Liver (tissue), 9 donors: ENCODE results near the gene IRF2BP2. TPM values are rescaled to one million over a fixed set of nuclear protein-coding genes. Genes with fewer than 3 reads are reported as not detected.

ENCODE experiments used
- DNase-seq: peaks from one replicate; pipeline ENCODE4 v3.0.0-alpha.2; 2017; ENCODE audit warnings: low spot score
- H3K27ac ChIP-seq, 2 donors: one replicate each; pipeline ENCODE4 v1.7.0; 2013; ENCODE audit warnings: inconsistent platforms in 2 of 2, low read length in 2 of 2, control low read depth in 1 of 2, low read depth in 1 of 2, mild to moderate bottlenecking in 1 of 2
- H3K27me3 ChIP-seq, 4 donors: one replicate each; pipeline versions ENCODE4 v1.6.1 to v1.7.0; 2013; ENCODE audit warnings: low read length in 3 of 4, inconsistent platforms in 1 of 4, mild to moderate bottlenecking in 1 of 4, moderate library complexity in 1 of 4; ENCODE audit not compliant: control insufficient read depth in 4 of 4, insufficient read depth in 4 of 4
- H3K36me3 ChIP-seq, 4 donors: one replicate each; pipeline versions ENCODE4 v1.6.1 to v1.7.0; 2013; ENCODE audit warnings: low read length in 3 of 4, mild to moderate bottlenecking in 3 of 4, low read depth in 1 of 4, moderate library complexity in 1 of 4; ENCODE audit not compliant: control insufficient read depth in 4 of 4, insufficient read depth in 3 of 4
- H3K4me1 ChIP-seq, 4 donors: one replicate each; pipeline versions ENCODE4 v1.6.1 to v1.7.0; 2013; ENCODE audit warnings: low read length in 3 of 4, mild to moderate bottlenecking in 3 of 4, moderate library complexity in 1 of 4; ENCODE audit not compliant: control insufficient read depth in 4 of 4, insufficient read depth in 4 of 4
- H3K4me3 ChIP-seq, 3 donors: one replicate each; pipeline versions ENCODE4 v1.6.1 to v1.7.0; 2013; ENCODE audit warnings: low read length in 3 of 3, control low read depth in 1 of 3, low read depth in 1 of 3, mild to moderate bottlenecking in 1 of 3
- H3K9ac ChIP-seq, 2 donors: one replicate each; pipeline ENCODE4 v1.7.0; 2013; ENCODE audit warnings: low read length in 2 of 2, mild to moderate bottlenecking in 2 of 2, moderate library complexity in 2 of 2, control low read depth in 1 of 2, low read depth in 1 of 2
- H3K9me3 ChIP-seq, 4 donors: one replicate each; pipeline versions ENCODE4 v1.6.1 to v1.7.0; 2013; ENCODE audit warnings: low read length in 3 of 4; ENCODE audit not compliant: control insufficient read depth in 4 of 4
- ATF3 ChIP-seq: IDR thresholded peaks from 2 replicates; pipeline ENCODE4 v1.6.1; 2016; ENCODE audit warnings: antibody characterized with exemption
- CTCF ChIP-seq: fragments of 150-350 bp; IDR thresholded peaks from 2 replicates; pipeline ENCODE4 v1.5.1; 2017; ENCODE audit warnings: improper control_type of control experiment, low read depth, low read length; ENCODE audit not compliant: missing input control
- EGR1 ChIP-seq, 2 donors: IDR thresholded peaks; 2 replicates each; pipeline ENCODE4 v1.6.1; 2016 to 2018; ENCODE audit warnings: antibody characterized with exemption in 2 of 2, low read depth in 2 of 2
- FOXA1 ChIP-seq: IDR thresholded peaks from 2 replicates; pipeline ENCODE4 v1.6.1; 2016; ENCODE audit warnings: antibody characterized with exemption
- FOXA2 ChIP-seq: IDR thresholded peaks from 2 replicates; pipeline ENCODE4 v1.6.1; 2016; ENCODE audit warnings: antibody characterized with exemption
- GABPA ChIP-seq, 2 donors: IDR thresholded peaks in 1 of 2; conservative IDR thresholded peaks in 1 of 2; 2 replicates each; pipeline ENCODE4 v1.6.1; 2016; ENCODE audit warnings: antibody characterized with exemption in 2 of 2, mild to moderate bottlenecking in 1 of 2, moderate library complexity in 1 of 2
- HNF4A ChIP-seq, 2 donors: conservative IDR thresholded peaks; 2 replicates each; pipeline ENCODE4 v1.6.1; 2016; ENCODE audit warnings: antibody characterized with exemption in 2 of 2, mild to moderate bottlenecking in 2 of 2
- HNF4G ChIP-seq: IDR thresholded peaks from 2 replicates; pipeline ENCODE4 v1.6.1; 2016; ENCODE audit warnings: antibody characterized with exemption
- JUND ChIP-seq, 2 donors: IDR thresholded peaks; 2 replicates each; pipeline ENCODE4 v1.6.1; 2016; ENCODE audit warnings: antibody characterized with exemption in 2 of 2
- MAX ChIP-seq: IDR thresholded peaks from 2 replicates; pipeline ENCODE4 v1.6.1; 2016; ENCODE audit warnings: antibody characterized with exemption
- NR2F2 ChIP-seq: IDR thresholded peaks from 2 replicates; pipeline ENCODE4 v1.6.1; 2016; ENCODE audit warnings: antibody characterized with exemption
- RAD21 ChIP-seq, 2 donors: IDR thresholded peaks; 2 replicates each; pipeline ENCODE4 v1.6.1; 2016; ENCODE audit warnings: antibody characterized with exemption in 2 of 2, mild to moderate bottlenecking in 2 of 2
- REST ChIP-seq: IDR thresholded peaks from 2 replicates; pipeline ENCODE4 v1.6.1; 2016; ENCODE audit warnings: antibody characterized with exemption, mild to moderate bottlenecking
- RXRA ChIP-seq, 2 donors: IDR thresholded peaks; 2 replicates each; pipeline ENCODE4 v1.6.1; 2017 to 2018; ENCODE audit warnings: antibody characterized with exemption in 2 of 2, mild to moderate bottlenecking in 1 of 2
- SP1 ChIP-seq: IDR thresholded peaks from 2 replicates; pipeline ENCODE4 v1.6.1; 2018; ENCODE audit warnings: antibody characterized with exemption, mild to moderate bottlenecking
- TAF1 ChIP-seq: conservative IDR thresholded peaks from 2 replicates; pipeline ENCODE4 v1.6.1; 2016; ENCODE audit warnings: antibody characterized with exemption, mild to moderate bottlenecking
- YY1 ChIP-seq: IDR thresholded peaks from 2 replicates; pipeline ENCODE4 v1.6.1; 2016; ENCODE audit warnings: antibody characterized with exemption, mild to moderate bottlenecking
- ZBTB33 ChIP-seq: IDR thresholded peaks from 2 replicates; pipeline ENCODE4 v1.6.1; 2016; ENCODE audit warnings: antibody characterized with exemption
- WGBS: extraction: QIAGEN DNeasy Blood & Tissue Kit; methylation state at CpG from one replicate; pipeline ENCODE4 v1.1.7; 2013; 5-methylcytosine and 5-hydroxymethylcytosine counted together
- polyA plus RNA-seq, 2 donors: library from polyadenylated mRNA; stranded (reverse) in 1 of 2; unstranded in 1 of 2; fragments of 200-250 nt in 1 of 2; fragments of >200 nt in 1 of 2; fragmentation: Nextera tagmentation in 1 of 2; extraction: Ambion mirVana in 1 of 2; gene quantifications; one replicate each; pipeline versions ENCODE4 v1.2.1 to v1.2.3, GENCODE V29; 2013 to 2015
- total RNA-seq, 2 donors: library from RNA; depleted of rRNA; stranded (reverse); fragments of >200 nt; gene quantifications; one replicate each; pipeline ENCODE4 v1.2.3, GENCODE V29; 2014
- donor health status: healthy.
- donor health status: healthy.
- donor health status: healthy.
- donor health status: healthy.
- donor health status: healthy.

Gene IRF2BP2
- total and polyA plus RNA-seq, 4 donors: 22.2 to 48.2 (median 35.4) TPM

GRCh38 chr1:234606784-234607108, 3.2 kb downstream of the IRF2BP2 start (continued):
- TF ChIP-seq TAF1: no peak
- no peak for TF ChIP-seq RXRA (IDR thresholded peaks at IDR 0.05)
- TF ChIP-seq SP1: no peak
- TF ChIP-seq HNF4G: no peak

- WGBS: under 1% methylated on average over 9 of the region's 9 CpGs
- Histone ChIP-seq H3K27ac (peak overlapping the region; percentile 97 to 100), H3K9ac (peak overlapping the region; percentile 99 to 100), H3K4me3 (peak overlapping the region; percentile 75 to 98 (median 94)), H3K36me3 (peaks cover 0 to 11% (median under 1%) of the 10 kb centered on the region in 4 donors), H3K4me1 (peaks cover 0 to 41% (median 19%) of the 10 kb centered on the region in 4 donors), H3K9me3 (no peaks in the 10 kb centered on the region), H3K27me3 (no peaks in the 10 kb centered on the region)
- TF ChIP-seq YY1 (peak; percentile 96), FOXA2 (no peak), HNF4G (no peak), HNF4A (conservative IDR thresholded peaks at IDR 0.05) (peak in 1 of 2 donors; percentile 26), REST (peak; percentile 47), RAD21 (IDR thresholded peaks at IDR 0.05) (peak in 1 of 2 donors; percentile 33), NR2F2 (peak; percentile 5), FOXA1 (no peak), ATF3 (no peak), CTCF (no peak), JUND (IDR thresholded peaks at IDR 0.05) (no peak), EGR1 (IDR thresholded peaks at IDR 0.05; ENCODE audit: low read depth in 2 of 2) (no peak), MAX (peak; percentile 25), GABPA (IDR thresholded peaks at IDR 0.05 in 1 of 2, conservative IDR thresholded peaks at IDR 0.05 in 1 of 2) (no peak), SP1 (peak; percentile 51), ZBTB33 (peak; percentile 20), RXRA (IDR thresholded peaks at IDR 0.05) (peak in 1 of 2 donors; percentile 11), TAF1 (peak; percentile 71)
- DNase-seq: no peak
Observed at GRCh38 chr1:234605983-234606783, 3.8 kb downstream of the IRF2BP2 start.
